Osteocyte (in vitro differentiated cells): ENCODE measurements around the gene CFAP61. TPM values are rescaled to one million over a fixed set of nuclear protein-coding genes. Genes with fewer than 3 reads are reported as not detected.
"Not testable (repeated sequence)": the region's sequence is repeated elsewhere in the genome, so short reads cannot be mapped to it uniquely, and the experiment has no call there.

Experiments used
- DNase-seq: peaks from one replicate; pipeline ENCODE4 v3.0.0; 2021; ENCODE audit warnings: mixed read lengths; ENCODE audit not compliant: unreplicated experiment; ENCODE audit errors: extremely low spot score
- H3K27ac Mint-ChIP-seq: one replicate; pipeline ENCODE4 v1.8.0; 2021; ENCODE audit warnings: mild to moderate bottlenecking, mixed read lengths; ENCODE audit not compliant: unreplicated experiment
- H3K27me3 Mint-ChIP-seq: one replicate; pipeline ENCODE4 v1.8.0; 2021; ENCODE audit warnings: mixed read lengths; ENCODE audit not compliant: unreplicated experiment
- H3K36me3 Mint-ChIP-seq: one replicate; pipeline ENCODE4 v1.8.0; 2021; ENCODE audit warnings: mixed read lengths; ENCODE audit not compliant: unreplicated experiment
- H3K4me1 Mint-ChIP-seq: one replicate; pipeline ENCODE4 v1.8.0; 2021; ENCODE audit warnings: mixed read lengths; ENCODE audit not compliant: unreplicated experiment
- H3K4me3 Mint-ChIP-seq: one replicate; pipeline ENCODE4 v1.8.0; 2021; ENCODE audit warnings: mild to moderate bottlenecking, moderate library complexity, mixed read lengths; ENCODE audit not compliant: unreplicated experiment
- H3K9me3 Mint-ChIP-seq: one replicate; pipeline ENCODE4 v1.8.0; 2021; ENCODE audit warnings: mixed read lengths; ENCODE audit not compliant: unreplicated experiment
- total RNA-seq: library from RNA; stranded (reverse); gene quantifications from 2 replicates; pipeline ENCODE4 v1.2.1, GENCODE V29; 2021
- TF ChIP-seq, protein P1 (sequence below): fragments of 200-600 bp; sonication (generic); IDR thresholded peaks from 2 replicates; pipeline ENCODE4 v1.5.0; 2021; ENCODE audit warnings: antibody characterized with exemption, mild to moderate bottlenecking, moderate library complexity

CFAP61 gene
- total RNA-seq, 1 donor from 2014 or later, result not detected

- Mint-ChIP-seq H3K27ac (no peak overlapping the region), H3K4me1 (no peaks in the 10 kb centered on the region), H3K9me3 (peaks cover 13% of the 10 kb centered on the region), H3K27me3 (peaks cover 8% of the 10 kb centered on the region), H3K36me3 (no peaks in the 10 kb centered on the region), H3K4me3 (no peak overlapping the region)
- TF ChIP-seq, protein P1, sequence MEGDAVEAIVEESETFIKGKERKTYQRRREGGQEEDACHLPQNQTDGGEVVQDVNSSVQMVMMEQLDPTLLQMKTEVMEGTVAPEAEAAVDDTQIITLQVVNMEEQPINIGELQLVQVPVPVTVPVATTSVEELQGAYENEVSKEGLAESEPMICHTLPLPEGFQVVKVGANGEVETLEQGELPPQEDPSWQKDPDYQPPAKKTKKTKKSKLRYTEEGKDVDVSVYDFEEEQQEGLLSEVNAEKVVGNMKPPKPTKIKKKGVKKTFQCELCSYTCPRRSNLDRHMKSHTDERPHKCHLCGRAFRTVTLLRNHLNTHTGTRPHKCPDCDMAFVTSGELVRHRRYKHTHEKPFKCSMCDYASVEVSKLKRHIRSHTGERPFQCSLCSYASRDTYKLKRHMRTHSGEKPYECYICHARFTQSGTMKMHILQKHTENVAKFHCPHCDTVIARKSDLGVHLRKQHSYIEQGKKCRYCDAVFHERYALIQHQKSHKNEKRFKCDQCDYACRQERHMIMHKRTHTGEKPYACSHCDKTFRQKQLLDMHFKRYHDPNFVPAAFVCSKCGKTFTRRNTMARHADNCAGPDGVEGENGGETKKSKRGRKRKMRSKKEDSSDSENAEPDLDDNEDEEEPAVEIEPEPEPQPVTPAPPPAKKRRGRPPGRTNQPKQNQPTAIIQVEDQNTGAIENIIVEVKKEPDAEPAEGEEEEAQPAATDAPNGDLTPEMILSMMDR, result no peak
- no peak for DNase-seq
These were observed 301.2 kb downstream of the CFAP61 start for GRCh38 chr20:20353576-20353975.

DNA sequence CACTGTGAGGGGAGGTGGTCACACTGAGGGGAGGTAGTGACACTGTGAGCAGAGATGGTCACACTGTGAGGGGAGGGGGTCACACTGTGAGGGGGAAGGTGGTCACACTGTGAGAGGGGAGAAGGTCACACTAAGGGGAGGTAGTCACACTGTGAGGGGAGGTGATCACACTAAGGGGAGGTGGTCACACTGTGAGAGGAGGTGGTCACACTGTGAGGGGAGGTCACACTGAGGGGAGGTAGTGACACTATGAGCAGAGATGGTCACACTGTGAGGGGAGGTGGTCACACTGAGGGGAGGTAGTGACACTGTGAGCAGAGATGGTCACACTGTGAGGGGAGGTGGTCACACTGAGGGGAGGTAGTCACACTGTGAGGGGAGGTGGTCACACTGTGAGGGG lies 303.2 kb downstream of the CFAP61 start:
- H3K4me1 Mint-ChIP-seq, DNase-seq, H3K27ac Mint-ChIP-seq, H3K36me3 Mint-ChIP-seq, H3K4me3 Mint-ChIP-seq: not testable (repeated sequence)
- H3K9me3 Mint-ChIP-seq, result peaks cover 13% of the 10 kb centered on the region
- H3K27me3 Mint-ChIP-seq, result peaks cover 19% of the 10 kb centered on the region

- Mint-ChIP-seq H3K4me3 (no peak overlapping the region), H3K4me1 (peaks cover 7% of the 10 kb centered on the region), H3K36me3 (no peaks in the 10 kb centered on the region), H3K27ac (no peak overlapping the region), H3K27me3 (peaks cover 48% of the 10 kb centered on the region), H3K9me3 (peaks cover 2% of the 10 kb centered on the region)
- DNase-seq, result no peak
- TF ChIP-seq, protein P1, result no peak
These were observed 306.5 kb downstream of the CFAP61 start for GRCh38 chr20:20358801-20359200.

DNA sequence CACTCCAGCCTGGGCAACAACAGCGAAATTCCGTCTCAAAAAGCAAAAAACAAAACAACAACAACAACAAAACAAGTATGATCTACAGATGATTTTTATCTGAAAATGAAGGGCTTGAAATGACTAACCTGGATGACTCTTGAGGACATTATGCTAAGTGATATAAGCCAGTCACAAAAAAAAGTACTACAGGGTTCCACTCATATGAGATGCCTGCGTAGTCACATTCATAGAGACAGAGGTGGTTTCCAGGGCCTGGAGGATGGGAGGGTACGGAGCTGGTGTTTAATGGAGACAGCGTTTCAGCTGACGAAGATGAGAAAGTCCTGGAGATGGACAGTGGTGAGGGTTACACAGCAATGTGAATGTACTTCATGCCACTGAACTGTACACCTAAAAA lies 307.3 kb downstream of the CFAP61 start:
- Mint-ChIP-seq H3K4me3 (no peak overlapping the region), H3K9me3 (no peaks in the 10 kb centered on the region), H3K27me3 (peaks cover 52% of the 10 kb centered on the region), H3K4me1 (peaks cover 7% of the 10 kb centered on the region), H3K36me3 (no peaks in the 10 kb centered on the region), H3K27ac (no peak overlapping the region)
- TF ChIP-seq, protein P1, result no peak
- DNase-seq, result no peak

DNA sequence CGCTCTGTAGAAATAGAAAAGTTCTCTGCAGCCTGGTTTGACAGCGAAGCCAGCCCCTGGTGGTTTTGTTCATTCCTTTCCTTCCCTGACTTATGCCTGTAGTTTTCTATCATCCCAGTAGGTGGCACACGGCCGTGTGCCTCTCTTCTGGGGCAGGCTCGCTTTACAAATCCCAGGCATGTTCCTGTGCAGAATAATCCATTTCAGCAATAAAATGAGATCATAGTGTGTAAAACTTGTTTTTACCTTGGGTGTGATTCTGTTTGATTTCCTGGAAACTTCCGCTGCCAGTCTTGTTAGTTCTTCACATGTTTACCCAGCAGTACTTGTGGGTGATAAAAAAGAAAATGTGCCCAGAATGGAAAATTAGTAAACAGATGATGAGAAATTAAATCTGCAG lies 308.1 kb downstream of the CFAP61 start:
- Mint-ChIP-seq H3K9me3 (no peaks in the 10 kb centered on the region), H3K36me3 (no peaks in the 10 kb centered on the region), H3K4me3 (no peak overlapping the region), H3K4me1 (peaks cover 7% of the 10 kb centered on the region), H3K27me3 (peaks cover 60% of the 10 kb centered on the region), H3K27ac (no peak overlapping the region)
- DNase-seq, result no peak
- TF ChIP-seq, protein P1, result peak; percentile 87
